Measurements from ENCODE around the gene GOLGA2. TPM values are rescaled to one million over a fixed set of nuclear protein-coding genes. Genes with fewer than 3 reads are reported as not detected.
A peak's percentile ranks its signal among the peaks of the same experiment; 100 is the strongest.

Gene GOLGA2
- total RNA-seq, 1 experiment from 2014 or later: 51.0 TPM

- no CpG with 5 or more reads among the region's 7 CpGs for WGBS (ENCODE audit: extremely low coverage, insufficient read length, low lambda C conversion rate)
- no peak overlapping the region for H3K9ac ChIP-seq (ENCODE audit: extremely low read depth, insufficient read length, low read length)
- no peak overlapping the region for H3K56ac ChIP-seq (ENCODE audit: insufficient read length, low read depth, low read length)
- Mint-ChIP-seq H3K36me3 (ENCODE audit: insufficient read depth in 1 of 3, low read depth in 3 of 3) (peaks cover 2 to 33% (median 26%) of the 10 kb centered on the region in 3 experiments), H3K4me3 (peak overlapping the region; percentile 98 to 99), H3K4me1 (peaks cover 6 to 12% of the 10 kb centered on the region in 2 experiments), H3K27ac (no peak overlapping the region), H3K9me3 (no peaks in the 10 kb centered on the region; a peak in 1 of 5 replicates), H3K27me3 (ENCODE audit: low read depth) (no peaks in the 10 kb centered on the region)
- no peak overlapping the region for H4K91ac ChIP-seq (ENCODE audit: insufficient read length, low read depth, low read length)
- H3K79me1 ChIP-seq (ENCODE audit: insufficient read depth, low read depth, low read length, poor library complexity, severe bottlenecking): peaks cover 3% of the 10 kb centered on the region
- no peak overlapping the region for H3K23ac ChIP-seq (ENCODE audit: insufficient read length, low read depth, low read length)
- H2AK5ac ChIP-seq (ENCODE audit: insufficient read length, low read length): no peak overlapping the region
- no peaks in the 10 kb centered on the region for H4K20me1 ChIP-seq (ENCODE audit: control insufficient read depth, insufficient read depth, insufficient read length)
- H2BK20ac ChIP-seq (ENCODE audit: low read depth, low read length, poor library complexity, severe bottlenecking): no peak overlapping the region
- no peak overlapping the region for H3K27ac ChIP-seq (ENCODE audit: insufficient read length, low read depth, low read length)
- H4K5ac ChIP-seq (ENCODE audit: insufficient read length, low read depth, low read length): no peak overlapping the region
- H3T11ph ChIP-seq (ENCODE audit: low read length): no peak overlapping the region
- no peak for DNase-seq
- peaks cover 2% of the 10 kb centered on the region; the same call in 1 of the 2 replicates for H3K79me2 ChIP-seq (ENCODE audit: insufficient read depth, low read length)
- H2BK120ac ChIP-seq (ENCODE audit: low read depth, low read length, poor library complexity, severe bottlenecking): no peak overlapping the region
- no peak overlapping the region for H2BK12ac ChIP-seq (ENCODE audit: insufficient read length, low read depth, low read length)
- no peak overlapping the region for H2AFZ ChIP-seq (ENCODE audit: low read length)
- H2BK5ac ChIP-seq (ENCODE audit: insufficient read length, low read length): no peak overlapping the region
- TF ChIP-seq CTCF (conservative IDR thresholded peaks at IDR 0.05): no peak
- no peak overlapping the region for H3K4ac ChIP-seq (ENCODE audit: low read depth, low read length)
- peaks cover 7% of the 10 kb centered on the region for H3K23me2 ChIP-seq (ENCODE audit: insufficient read length, low read depth, low read length, poor library complexity, severe bottlenecking)
- H3K4me2 ChIP-seq (ENCODE audit: insufficient read depth, insufficient read length, low read length): peak overlapping the region; percentile 47
- H4K8ac ChIP-seq (replicated peaks; ENCODE audit: insufficient read length, low read depth, low read length): peak overlapping the region; percentile 93
- H3K18ac ChIP-seq (ENCODE audit: insufficient read length, low read depth, low read length): no peak overlapping the region
- H3K9me3 ChIP-seq (ENCODE audit: control insufficient read depth, low read depth, low read length): no peaks in the 10 kb centered on the region
- H2BK15ac ChIP-seq (ENCODE audit: low read depth, low read length): no peak overlapping the region
- H3K27me3 ChIP-seq (ENCODE audit: insufficient read depth, low read length): no peaks in the 10 kb centered on the region
- H3K4me1 ChIP-seq (ENCODE audit: insufficient read depth, low read length): no peaks in the 10 kb centered on the region
- no peak overlapping the region for H3K14ac ChIP-seq (ENCODE audit: insufficient read depth, low read length)
Measured at GRCh38 chr9:128321343-128321742, 45.5 kb upstream of the GOLGA2 start.
